Activated T-helper 1 cell treated with Interleukin-2 at 50 U/mL for 16 hours (primary cell): ENCODE results near the gene BRMS1L.
"Not testable (repeated sequence)": the region's sequence is repeated elsewhere in the genome, so short reads cannot be mapped to it uniquely, and the experiment has no call there.

Experiments
- DNase-seq: peaks from one replicate; pipeline ENCODE4 v3.0.0-alpha.2; 2020; ENCODE audit warnings: low read depth

BRMS1L gene

GRCh38 chr14:35821564-35822411, 4.3 kb upstream of the BRMS1L start:
- DNase-seq: no peak

GRCh38 chr14:35822501-35822900, 3.6 kb upstream of the BRMS1L start:
- no peak for DNase-seq

GRCh38 chr14:35824446-35825165, 1.5 kb upstream of the BRMS1L start:
- DNase-seq: not testable (repeated sequence)

GRCh38 chr14:35825968-35826217, 245 bp upstream of the BRMS1L start:
- DNase-seq: no peak

- DNase-seq: no peak
These were observed 846 bp downstream of the BRMS1L start for GRCh38 chr14:35826952-35827416.

- no peak for DNase-seq
These were observed 1.7 kb downstream of the BRMS1L start for GRCh38 chr14:35827678-35828472.

GRCh38 chr14:35829449-35829848, 3.3 kb downstream of the BRMS1L start:
- DNase-seq: no peak

- no peak for DNase-seq
These were observed 9.3 kb downstream of the BRMS1L start for GRCh38 chr14:35835208-35835982.

- DNase-seq: not testable (repeated sequence)
These were observed 15.6 kb downstream of the BRMS1L start for GRCh38 chr14:35841704-35842103.

- not testable (repeated sequence) for DNase-seq
These were observed 16.1 kb downstream of the BRMS1L start for GRCh38 chr14:35842245-35842644.

- DNase-seq: no peak
These were observed 18.4 kb downstream of the BRMS1L start for GRCh38 chr14:35844494-35844893.

GRCh38 chr14:35847636-35848035, 21.5 kb downstream of the BRMS1L start:
- DNase-seq: no peak

GRCh38 chr14:35849122-35849521, 23.0 kb downstream of the BRMS1L start:
- no peak for DNase-seq

- DNase-seq: no peak
These were observed 25.7 kb downstream of the BRMS1L start for GRCh38 chr14:35851823-35852222.

- no peak for DNase-seq
These were observed 27.1 kb downstream of the BRMS1L start for GRCh38 chr14:35853225-35853624.

GRCh38 chr14:35854696-35855270, 28.6 kb downstream of the BRMS1L start:
- DNase-seq: no peak

GRCh38 chr14:35855876-35856481, 29.8 kb downstream of the BRMS1L start:
- DNase-seq: no peak

GRCh38 chr14:35858521-35859209, 32.5 kb downstream of the BRMS1L start:
- DNase-seq: no peak

GRCh38 chr14:35861204-35861868, 35.2 kb downstream of the BRMS1L start:
- DNase-seq: no peak
